ENCODE results near the gene HYAL1.

DNA sequence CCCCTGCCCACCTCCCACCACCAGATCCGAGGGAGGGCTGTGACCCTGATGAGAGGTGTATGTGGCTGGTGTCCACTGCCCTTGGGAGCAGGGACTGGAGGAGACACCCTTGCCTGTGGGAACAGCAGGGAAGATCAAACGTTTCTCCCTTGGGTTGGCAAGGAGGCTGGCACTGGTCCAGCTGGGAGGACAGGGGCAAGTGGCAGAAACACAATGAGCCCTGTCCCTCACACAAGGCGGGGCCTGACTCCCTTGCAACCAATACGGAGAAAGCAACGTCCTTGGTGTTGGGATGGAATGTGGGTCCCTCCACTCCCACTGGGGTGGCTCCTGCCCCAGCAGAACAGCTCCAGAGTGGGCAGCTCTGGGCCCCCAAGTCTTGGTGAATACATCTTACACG is 13.9 kb upstream of the HYAL1 start:
- TF ChIP-seq, protein P1, sequence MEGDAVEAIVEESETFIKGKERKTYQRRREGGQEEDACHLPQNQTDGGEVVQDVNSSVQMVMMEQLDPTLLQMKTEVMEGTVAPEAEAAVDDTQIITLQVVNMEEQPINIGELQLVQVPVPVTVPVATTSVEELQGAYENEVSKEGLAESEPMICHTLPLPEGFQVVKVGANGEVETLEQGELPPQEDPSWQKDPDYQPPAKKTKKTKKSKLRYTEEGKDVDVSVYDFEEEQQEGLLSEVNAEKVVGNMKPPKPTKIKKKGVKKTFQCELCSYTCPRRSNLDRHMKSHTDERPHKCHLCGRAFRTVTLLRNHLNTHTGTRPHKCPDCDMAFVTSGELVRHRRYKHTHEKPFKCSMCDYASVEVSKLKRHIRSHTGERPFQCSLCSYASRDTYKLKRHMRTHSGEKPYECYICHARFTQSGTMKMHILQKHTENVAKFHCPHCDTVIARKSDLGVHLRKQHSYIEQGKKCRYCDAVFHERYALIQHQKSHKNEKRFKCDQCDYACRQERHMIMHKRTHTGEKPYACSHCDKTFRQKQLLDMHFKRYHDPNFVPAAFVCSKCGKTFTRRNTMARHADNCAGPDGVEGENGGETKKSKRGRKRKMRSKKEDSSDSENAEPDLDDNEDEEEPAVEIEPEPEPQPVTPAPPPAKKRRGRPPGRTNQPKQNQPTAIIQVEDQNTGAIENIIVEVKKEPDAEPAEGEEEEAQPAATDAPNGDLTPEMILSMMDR (IDR thresholded peaks at IDR 0.05) = no peak
- no peak for TF ChIP-seq POLR2AphosphoS5 (IDR thresholded peaks at IDR 0.05)
- TF ChIP-seq POLR2A (IDR thresholded peaks at IDR 0.05) = no peak

All from breast epithelium (tissue), 3 donors.